ENCODE results near the gene CHMP4B.

DNA sequence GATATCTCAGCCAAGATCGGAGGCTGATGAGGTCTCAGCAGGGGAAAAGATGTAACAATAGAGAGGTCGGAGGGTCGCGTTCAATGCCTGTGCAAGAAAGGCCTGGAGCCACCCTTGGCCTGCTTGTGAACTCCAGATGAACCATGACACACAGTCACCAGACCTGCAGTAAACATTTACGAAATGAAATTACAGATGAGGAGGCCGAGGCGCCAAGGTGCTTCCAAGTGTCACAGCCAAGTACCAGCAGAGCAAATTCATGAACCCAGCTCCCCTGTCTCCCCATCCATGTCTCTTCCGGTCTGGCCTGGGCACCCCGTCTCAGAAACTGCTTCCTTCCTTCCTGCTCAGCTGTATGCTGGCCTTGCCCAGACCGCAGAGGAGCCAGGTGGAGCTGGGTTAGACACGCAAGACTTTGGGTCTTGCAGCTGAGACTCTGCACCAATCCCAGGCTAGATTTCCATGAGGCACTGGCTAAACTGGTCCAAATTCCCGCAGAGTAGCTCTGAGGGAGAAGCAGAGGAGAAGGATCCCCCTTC lies 48.1 kb downstream of the CHMP4B start:
- TF ChIP-seq, protein P1, sequence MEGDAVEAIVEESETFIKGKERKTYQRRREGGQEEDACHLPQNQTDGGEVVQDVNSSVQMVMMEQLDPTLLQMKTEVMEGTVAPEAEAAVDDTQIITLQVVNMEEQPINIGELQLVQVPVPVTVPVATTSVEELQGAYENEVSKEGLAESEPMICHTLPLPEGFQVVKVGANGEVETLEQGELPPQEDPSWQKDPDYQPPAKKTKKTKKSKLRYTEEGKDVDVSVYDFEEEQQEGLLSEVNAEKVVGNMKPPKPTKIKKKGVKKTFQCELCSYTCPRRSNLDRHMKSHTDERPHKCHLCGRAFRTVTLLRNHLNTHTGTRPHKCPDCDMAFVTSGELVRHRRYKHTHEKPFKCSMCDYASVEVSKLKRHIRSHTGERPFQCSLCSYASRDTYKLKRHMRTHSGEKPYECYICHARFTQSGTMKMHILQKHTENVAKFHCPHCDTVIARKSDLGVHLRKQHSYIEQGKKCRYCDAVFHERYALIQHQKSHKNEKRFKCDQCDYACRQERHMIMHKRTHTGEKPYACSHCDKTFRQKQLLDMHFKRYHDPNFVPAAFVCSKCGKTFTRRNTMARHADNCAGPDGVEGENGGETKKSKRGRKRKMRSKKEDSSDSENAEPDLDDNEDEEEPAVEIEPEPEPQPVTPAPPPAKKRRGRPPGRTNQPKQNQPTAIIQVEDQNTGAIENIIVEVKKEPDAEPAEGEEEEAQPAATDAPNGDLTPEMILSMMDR (IDR thresholded peaks at IDR 0.05), result no peak
- TF ChIP-seq POLR2AphosphoS5 (IDR thresholded peaks at IDR 0.05), result no peak
